Breast epithelium (tissue), 4 donors: ENCODE results near the gene ITPKC. TPM values are rescaled to one million over a fixed set of nuclear protein-coding genes. Genes with fewer than 3 reads are reported as not detected.

Experiments
- DNase-seq, 2 donors: peaks; one replicate each; pipeline ENCODE4 v3.0.0-alpha.2; 2019; ENCODE audit warnings: low spot score in 2 of 2
- H3K27ac ChIP-seq, 2 donors: fragments of 200-600 bp; sonication (generic) in 1 of 2; one replicate each; pipeline ENCODE4 v1.5.1; 2016 to 2019; ENCODE audit warnings: mild to moderate bottlenecking in 1 of 2
- H3K27me3 ChIP-seq, 2 donors: fragments of 200-600 bp; sonication (generic) in 1 of 2; one replicate each; pipeline versions ENCODE4 v1.5.1 to v1.6.0; 2017 to 2019; ENCODE audit warnings: control low read depth in 1 of 2, mild to moderate bottlenecking in 1 of 2
- H3K36me3 ChIP-seq: fragments of 200-600 bp; one replicate; pipeline ENCODE4 v1.5.1; 2019
- H3K4me1 ChIP-seq, 2 donors: fragments of 200-600 bp; sonication (generic); one replicate each; pipeline ENCODE4 v1.5.1; 2016 to 2019; ENCODE audit warnings: control low read depth in 1 of 2
- H3K4me3 ChIP-seq, 3 donors: fragments of 200-600 bp; sonication (generic); 1 replicate in 2 of 3; 2 replicates in 1 of 3; pipeline ENCODE4 v1.5.1; 2016 to 2019; ENCODE audit warnings: mild to moderate bottlenecking in 3 of 3, moderate library complexity in 2 of 3
- H3K9me3 ChIP-seq, 2 donors: fragments of 200-600 bp; sonication (generic) in 1 of 2; one replicate each; pipeline ENCODE4 v1.5.1; 2016 to 2019; ENCODE audit warnings: control low read depth in 1 of 2
- CTCF ChIP-seq, 3 donors: fragments of 450-650 bp; IDR thresholded peaks; one replicate each; pipeline ENCODE4 v1.5.1; 2016 to 2017; ENCODE audit warnings: antibody characterized with exemption in 3 of 3, mild to moderate bottlenecking in 3 of 3, moderate library complexity in 3 of 3
- POLR2A ChIP-seq: fragments of 450-650 bp; IDR thresholded peaks from one replicate; pipeline ENCODE4 v1.6.1; 2016; ENCODE audit warnings: antibody characterized with exemption, mild to moderate bottlenecking, moderate library complexity
- POLR2AphosphoS5 ChIP-seq, 3 donors: sonication (generic); formaldehyde crosslinking; IDR thresholded peaks; one replicate each; pipeline ENCODE4 v1.6.1; 2017; ENCODE audit warnings: antibody characterized with exemption in 3 of 3
- intact Hi-C: fragments of 100-400 bp; cut with DNase I; formaldehyde crosslinking; loops from one replicate; pipeline ENCODE4 v1.15.1; 2023; ENCODE audit warnings: low total_unique reads
- total RNA-seq, 3 donors: library from RNA; depleted of rRNA; stranded (reverse); fragments of >200 nt; gene quantifications; one replicate each; pipeline ENCODE4 v1.1.0, GENCODE V29; 2016

The ITPKC gene
- total RNA-seq, 3 donors from 2014 or later, result 41.8 to 71.6 (median 55.1) TPM

- no peak for TF ChIP-seq POLR2A
- no peak for TF ChIP-seq POLR2AphosphoS5 (IDR thresholded peaks at IDR 0.05)
- no peak for TF ChIP-seq CTCF (IDR thresholded peaks at IDR 0.05)
- Histone ChIP-seq H3K27ac (peak overlapping the region; percentile 69 to 87), H3K27me3 (no peaks in the 10 kb centered on the region), H3K9me3 (no peaks in the 10 kb centered on the region), H3K4me1 (no peaks in the 10 kb centered on the region), H3K4me3 (peak overlapping the region; percentile 20 to 35 (median 28)), H3K36me3 (peaks cover 7% of the 10 kb centered on the region)
- intact Hi-C loops, result no loop called here
- no peak for DNase-seq
Observed at GRCh38 chr19:40739871-40740703, 23.2 kb downstream of the ITPKC start.

- Histone ChIP-seq H3K4me3 (peak overlapping the region; percentile 20 to 35 (median 28)), H3K36me3 (peaks cover 7% of the 10 kb centered on the region), H3K4me1 (no peaks in the 10 kb centered on the region), H3K27ac (peak overlapping the region; percentile 69 to 87), H3K9me3 (no peaks in the 10 kb centered on the region), H3K27me3 (no peaks in the 10 kb centered on the region)
- DNase-seq, result no peak
- TF ChIP-seq POLR2AphosphoS5 (IDR thresholded peaks at IDR 0.05), result peak in 2 of 3 donors; percentile 24 to 38
- no peak for TF ChIP-seq CTCF (IDR thresholded peaks at IDR 0.05)
- no peak for TF ChIP-seq POLR2A
- intact Hi-C loops, result no loop called here
Observed at GRCh38 chr19:40740747-40741146, 23.8 kb downstream of the ITPKC start.

GRCh38 chr19:40741527-40742390 is 24.8 kb downstream of the ITPKC start:
- H3K4me1 ChIP-seq, result no peaks in the 10 kb centered on the region
- H3K27ac ChIP-seq, result peak overlapping the region; percentile 69 to 87
- intact Hi-C loops, result no loop called here
- DNase-seq, result no peak
- H3K9me3 ChIP-seq, result no peaks in the 10 kb centered on the region
- peaks cover 7% of the 10 kb centered on the region for H3K36me3 ChIP-seq
- no peaks in the 10 kb centered on the region for H3K27me3 ChIP-seq
- H3K4me3 ChIP-seq, result no peak overlapping the region
- no peak for TF ChIP-seq POLR2AphosphoS5 (IDR thresholded peaks at IDR 0.05)
- no peak for TF ChIP-seq POLR2A
- no peak for TF ChIP-seq CTCF (IDR thresholded peaks at IDR 0.05)

GRCh38 chr19:40742477-40742876 is 25.6 kb downstream of the ITPKC start:
- Histone ChIP-seq H3K27me3 (no peaks in the 10 kb centered on the region), H3K27ac (peak overlapping the region in 1 of 2 donors; percentile 87), H3K36me3 (peaks cover 7% of the 10 kb centered on the region), H3K4me1 (no peaks in the 10 kb centered on the region), H3K9me3 (no peaks in the 10 kb centered on the region), H3K4me3 (no peak overlapping the region)
- intact Hi-C loops, result no loop called here
- no peak for DNase-seq
- TF ChIP-seq POLR2AphosphoS5 (IDR thresholded peaks at IDR 0.05) (no peak), POLR2A (no peak), CTCF (IDR thresholded peaks at IDR 0.05) (no peak)
